ENCODE measurements around the gene PARVA. TPM values are rescaled to one million over a fixed set of nuclear protein-coding genes. Genes with fewer than 3 reads are reported as not detected.
A peak's percentile ranks its signal among the peaks of the same experiment; 100 is the strongest.

Gene PARVA
- total and polyA plus RNA-seq, 2 of the 8 experiments (the other 6 are each of a cell fraction or from before 2014, with no cell fraction given), result 3.1 to 13.5 TPM

DNA sequence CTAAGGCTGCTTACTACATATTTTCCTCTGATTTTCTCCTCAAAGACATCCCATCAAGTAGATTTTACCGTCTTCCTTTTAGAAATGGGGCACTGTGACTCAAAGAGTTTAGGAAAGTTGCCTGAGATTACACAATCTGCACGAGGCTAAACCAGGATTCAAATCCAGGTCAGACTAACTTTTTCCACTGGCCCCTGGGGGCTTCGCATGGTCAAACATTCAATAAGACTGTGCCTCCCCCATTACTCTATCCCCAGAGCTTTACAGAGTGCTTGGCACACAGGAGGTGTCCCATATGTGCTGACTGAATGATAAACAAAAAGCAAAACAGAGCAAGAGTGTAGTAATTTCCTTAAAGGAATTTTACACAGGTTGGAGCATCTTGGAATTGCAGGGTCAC, 178.8 kb downstream of the PARVA start:
- H4K91ac ChIP-seq (replicated peaks; ENCODE audit: insufficient read length, low read length), result no peak overlapping the region
- no peaks in the 10 kb centered on the region for H3K9me3 ChIP-seq (ENCODE audit: insufficient read depth in 2 of 2, low read depth in 1 of 2, low read length in 1 of 2)
- TF ChIP-seq CEBPB (IDR thresholded peaks at IDR 0.05; ENCODE audit: low read depth, low read length), result peak; percentile 33; the same call in 1 of the 2 replicates
- no peak for TF ChIP-seq EP300 (IDR thresholded peaks at IDR 0.05; ENCODE audit: borderline replicate concordance in 1 of 2, low read depth in 2 of 2, low read length in 2 of 2)
- H2AK5ac ChIP-seq (ENCODE audit: low read depth, low read length), result no peak overlapping the region
- no peak overlapping the region for H3K14ac ChIP-seq (ENCODE audit: insufficient read length)
- H4K20me1 ChIP-seq (replicated peaks in 1 of 2; ENCODE audit: control insufficient read depth in 1 of 2, insufficient read depth in 2 of 2, low read length in 2 of 2), result no peaks in the 10 kb centered on the region
- no peaks in the 10 kb centered on the region for H3K23me2 ChIP-seq (ENCODE audit: low read depth, low read length)
- no peak overlapping the region for H3K23ac ChIP-seq (ENCODE audit: insufficient read length)
- CTCF ChIA-PET (ENCODE audit: partially characterized antibody), result interaction anchor here (1.0 to 2.4 kb wide), 8 partner anchors 11 to 343 kb away, joined by 3 to 12 read pairs (median 4); no protein-coding TSS in a partner anchor
- no peak overlapping the region for H2BK120ac ChIP-seq (replicated peaks; ENCODE audit: low read depth, low read length)
- POLR2A ChIA-PET (ENCODE audit: partially characterized antibody), result interaction anchor here (1.2 kb wide), 1 partner anchor 11 kb away, joined by 3 read pairs; no protein-coding TSS in a partner anchor
- no peak overlapping the region for H3K9ac ChIP-seq (replicated peaks in 1 of 4; ENCODE audit: extremely low read depth in 1 of 4, low read depth in 3 of 4, low read length in 3 of 4)
- H3K56ac ChIP-seq (replicated peaks; ENCODE audit: insufficient read length, low read depth, low read length), result no peak overlapping the region
- peak in 1 of 2 experiments; percentile 47 for DNase-seq (ENCODE audit: low read depth in 1 of 2, low spot score in 2 of 2)
- H4K8ac ChIP-seq (ENCODE audit: extremely low read depth, insufficient read depth, low read length), result no peak overlapping the region
- no peaks in the 10 kb centered on the region for H3K79me1 ChIP-seq (ENCODE audit: low read depth, low read length)
- no peak overlapping the region; the same call in 1 of the 2 replicates for H3K18ac ChIP-seq (ENCODE audit: extremely low read depth, low read length)
- 68% methylated on average over 3 of the region's 3 CpGs; no CpG with 5 or more reads in 1 of the 2 experiments for WGBS, 2 experiments (ENCODE audit: extremely low coverage in 1 of 2, insufficient coverage in 1 of 2, insufficient read length in 1 of 2, insufficient replicate concordance in 2 of 2, low coverage in 1 of 2, low lambda C conversion rate in 2 of 2, missing lambda C conversion rate in 1 of 2)
- H4K5ac ChIP-seq (ENCODE audit: insufficient read length, low read depth, low read length), result no peak overlapping the region
- H2BK5ac ChIP-seq (ENCODE audit: low read depth, low read length), result no peak overlapping the region
- FAIRE-seq, result no peak
- H3K36me3 ChIP-seq (ENCODE audit: control insufficient read depth in 2 of 4, insufficient read depth in 4 of 4, low read length in 3 of 4), result no peaks in the 10 kb centered on the region
- no peak overlapping the region for H2BK20ac ChIP-seq (ENCODE audit: low read length)
- no peak overlapping the region for H3K4ac ChIP-seq (replicated peaks; ENCODE audit: insufficient read length, low read depth, low read length)
- H3K4me3 ChIP-seq (ENCODE audit: extremely low read depth in 1 of 4, insufficient read depth in 2 of 4, low read depth in 3 of 4, low read length in 4 of 4), result no peak overlapping the region
- H3K4me2 ChIP-seq (ENCODE audit: insufficient read depth in 1 of 2, low read depth in 2 of 2, low read length in 2 of 2), result no peak overlapping the region; a peak in 1 of 4 replicates
- peak overlapping the region; percentile 17 for H2AFZ ChIP-seq (ENCODE audit: low read length)
- H3K4me1 ChIP-seq (replicated peaks in 1 of 4; ENCODE audit: control insufficient read depth in 3 of 4, insufficient read depth in 4 of 4, low read length in 3 of 4), result peaks cover 0 to 18% (median 5%) of the 10 kb centered on the region in 4 experiments; a peak in 4 of 7 replicates
- H3K79me2 ChIP-seq (ENCODE audit: control insufficient read depth in 1 of 2, insufficient read depth in 2 of 2, low read length in 2 of 2), result no peaks in the 10 kb centered on the region
- no peak overlapping the region for H2BK15ac ChIP-seq (ENCODE audit: low read length)
- H2BK12ac ChIP-seq (ENCODE audit: low read depth, low read length), result peak overlapping the region; percentile 62; the same call in 1 of the 2 replicates
- H3K27ac ChIP-seq (ENCODE audit: low read depth, low read length), result no peak overlapping the region
- H3K27me3 ChIP-seq (replicated peaks in 1 of 4; ENCODE audit: control insufficient read depth in 3 of 4, extremely low read depth in 1 of 4, insufficient read depth in 3 of 4, low read length in 3 of 4), result peaks cover 0 to 1% (median 0%) of the 10 kb centered on the region in 4 experiments; a peak in 1 of 7 replicates

Measured in H1 (cell line).